ENCODE data around the gene GTF2A1. TPM values are rescaled to one million over a fixed set of nuclear protein-coding genes. Genes with fewer than 3 reads are reported as not detected.
"Not testable (repeated sequence)": the region's sequence is repeated elsewhere in the genome, so short reads cannot be mapped to it uniquely, and the experiment has no call there.

GTF2A1 gene
- total RNA-seq, 4 donors from 2014 or later, result 12.5 to 28.9 (median 18.6) TPM

GRCh38 chr14:81236138-81236537, 15.4 kb upstream of the GTF2A1 start:
- H3K9me3 ChIP-seq, result no peaks in the 10 kb centered on the region
- H3K36me3 ChIP-seq, result no peaks in the 10 kb centered on the region
- no peaks in the 10 kb centered on the region for H3K4me1 ChIP-seq
- TF ChIP-seq CTCF (IDR thresholded peaks at IDR 0.05) (no peak), POLR2A (IDR thresholded peaks at IDR 0.05) (no peak)
- H3K27ac ChIP-seq, result no peak overlapping the region
- DNase-seq, result no peak
- H3K4me3 ChIP-seq, result no peak overlapping the region
- H3K27me3 ChIP-seq, result no peaks in the 10 kb centered on the region

GRCh38 chr14:81235096-81235495, 14.3 kb upstream of the GTF2A1 start:
- DNase-seq, result no peak
- no peak for TF ChIP-seq CTCF (IDR thresholded peaks at IDR 0.05)
- no peak for TF ChIP-seq POLR2A (IDR thresholded peaks at IDR 0.05)
- Histone ChIP-seq H3K4me1 (no peaks in the 10 kb centered on the region), H3K27me3 (no peaks in the 10 kb centered on the region), H3K36me3 (no peaks in the 10 kb centered on the region), H3K27ac (no peak overlapping the region), H3K4me3 (no peak overlapping the region), H3K9me3 (no peaks in the 10 kb centered on the region)

- no peaks in the 10 kb centered on the region for H3K4me1 ChIP-seq
- no peak overlapping the region for H3K4me3 ChIP-seq
- no peaks in the 10 kb centered on the region for H3K36me3 ChIP-seq
- no peak for TF ChIP-seq CTCF (IDR thresholded peaks at IDR 0.05)
- no peak for DNase-seq
- H3K27ac ChIP-seq, result no peak overlapping the region
- no peaks in the 10 kb centered on the region for H3K27me3 ChIP-seq
- no peaks in the 10 kb centered on the region for H3K9me3 ChIP-seq
Measured at GRCh38 chr14:81234278-81234677, 13.5 kb upstream of the GTF2A1 start.

GRCh38 chr14:81233615-81234014, 12.9 kb upstream of the GTF2A1 start:
- TF ChIP-seq CTCF (IDR thresholded peaks at IDR 0.05), result no peak
- Histone ChIP-seq H3K27me3 (no peaks in the 10 kb centered on the region), H3K4me1 (no peaks in the 10 kb centered on the region), H3K4me3 (no peak overlapping the region), H3K9me3 (no peaks in the 10 kb centered on the region), H3K27ac (no peak overlapping the region), H3K36me3 (no peaks in the 10 kb centered on the region)
- DNase-seq, result no peak

- no peaks in the 10 kb centered on the region for H3K9me3 ChIP-seq
- no peaks in the 10 kb centered on the region for H3K36me3 ChIP-seq
- no peak overlapping the region for H3K4me3 ChIP-seq
- TF ChIP-seq CTCF (IDR thresholded peaks at IDR 0.05), result no peak
- TF ChIP-seq POLR2A (IDR thresholded peaks at IDR 0.05), result no peak
- DNase-seq, result no peak
- no peaks in the 10 kb centered on the region for H3K27me3 ChIP-seq
- no peaks in the 10 kb centered on the region for H3K4me1 ChIP-seq
- H3K27ac ChIP-seq, result no peak overlapping the region
Measured at GRCh38 chr14:81231540-81231939, 10.8 kb upstream of the GTF2A1 start.

- H3K36me3 ChIP-seq, result no peaks in the 10 kb centered on the region
- H3K27me3 ChIP-seq, result no peaks in the 10 kb centered on the region
- H3K4me3 ChIP-seq, result no peak overlapping the region
- no peak for DNase-seq
- no peak overlapping the region for H3K27ac ChIP-seq
- no peaks in the 10 kb centered on the region for H3K9me3 ChIP-seq
- TF ChIP-seq POLR2A (IDR thresholded peaks at IDR 0.05), result no peak
- TF ChIP-seq CTCF (IDR thresholded peaks at IDR 0.05), result no peak
- H3K4me1 ChIP-seq, result peaks cover 0 to 5% (median 0%) of the 10 kb centered on the region in 4 donors
Measured at GRCh38 chr14:81224222-81224621, 3.5 kb upstream of the GTF2A1 start.

GRCh38 chr14:81223788-81224187, 3.0 kb upstream of the GTF2A1 start:
- not testable (repeated sequence) for DNase-seq, H3K4me1 ChIP-seq, H3K27ac ChIP-seq, H3K4me3 ChIP-seq, H3K9me3 ChIP-seq, H3K36me3 ChIP-seq, H3K27me3 ChIP-seq
